ENCODE measurements around the gene HARBI1. TPM values are rescaled to one million over a fixed set of nuclear protein-coding genes. Genes with fewer than 3 reads are reported as not detected.

Gene HARBI1
- 1 to 10 TPM; 3.8 to 5.2 (median 4.7) TPM for total RNA-seq (2021; fragmentation: NEBNext Ultra II Directional; extraction: Animal tissue kit (Norgen Biotek cat#: 25700))
- long read RNA-seq, partial matches to known transcripts: 0 of 5 reads
- long read RNA-seq, other reads (novel, unspliced or antisense): 1 of 5 reads

- H3K4me3 Mint-ChIP-seq: peak within 1 kb of the TSS; percentile 99
- peak; percentile 75 for DNase-seq
- peaks cover 4% of the 10 kb centered on the region; the same call in 1 of the 2 replicates for H3K27me3 Mint-ChIP-seq (ENCODE audit: insufficient read depth)
- no peaks in the 10 kb centered on the region for H3K9me3 Mint-ChIP-seq
- peak; percentile 85 for TF ChIP-seq CTCF (IDR thresholded peaks at IDR 0.05)
- H3K36me3 Mint-ChIP-seq (ENCODE audit: low read depth): 0 out of 2 replicates have a peak, but pooled peaks cover 5% of the 10 kb centered on the region
- peak within 1 kb of the TSS; percentile 100 for H3K27ac Mint-ChIP-seq
- H3K4me1 Mint-ChIP-seq (ENCODE audit: low read depth): peaks cover 29% of the 10 kb centered on the region
Observed at GRCh38 chr11:46617134-46617971, at the start of gene HARBI1, which contains the start of gene ATG13. Gene HARBI1, minus strand, starts transcription at chr11:46617227. Its CDS starts 990 bp downstream, at chr11:46616237. Gene ATG13, plus strand, starts transcription at chr11:46617553. Its CDS starts 26,739 bp downstream, at chr11:46644292.

- Mint-ChIP-seq H3K36me3 (ENCODE audit: low read depth) (peaks cover 33% of the 10 kb centered on the region), H3K9me3 (no peaks in the 10 kb centered on the region), H3K27me3 (ENCODE audit: insufficient read depth) (no peaks in the 10 kb centered on the region), H3K27ac (no peak overlapping the region), H3K4me3 (no peak overlapping the region), H3K4me1 (ENCODE audit: low read depth) (peaks cover 26% of the 10 kb centered on the region)
- no peak for TF ChIP-seq CTCF (IDR thresholded peaks at IDR 0.05)
- DNase-seq: no peak
Observed at GRCh38 chr11:46666516-46666915, 49.5 kb upstream of the HARBI1 start.

- no peak overlapping the region for H3K27ac Mint-ChIP-seq
- H3K9me3 Mint-ChIP-seq: no peaks in the 10 kb centered on the region
- H3K36me3 Mint-ChIP-seq (ENCODE audit: low read depth): peaks cover 27% of the 10 kb centered on the region
- no peak overlapping the region for H3K4me3 Mint-ChIP-seq
- no peaks in the 10 kb centered on the region for H3K27me3 Mint-ChIP-seq (ENCODE audit: insufficient read depth)
- TF ChIP-seq CTCF (IDR thresholded peaks at IDR 0.05): no peak
- DNase-seq: no peak
- peaks cover 19% of the 10 kb centered on the region for H3K4me1 Mint-ChIP-seq (ENCODE audit: low read depth)
Observed at GRCh38 chr11:46665356-46665755, 48.3 kb upstream of the HARBI1 start.

GRCh38 chr11:46664612-46665011, 47.6 kb upstream of the HARBI1 start:
- peaks cover 21% of the 10 kb centered on the region for H3K4me1 Mint-ChIP-seq (ENCODE audit: low read depth)
- peaks cover 30% of the 10 kb centered on the region for H3K36me3 Mint-ChIP-seq (ENCODE audit: low read depth)
- no peak for DNase-seq
- H3K27ac Mint-ChIP-seq: no peak overlapping the region
- H3K9me3 Mint-ChIP-seq: no peaks in the 10 kb centered on the region
- no peak for TF ChIP-seq CTCF (IDR thresholded peaks at IDR 0.05)
- no peak overlapping the region for H3K4me3 Mint-ChIP-seq
- H3K27me3 Mint-ChIP-seq (ENCODE audit: insufficient read depth): no peaks in the 10 kb centered on the region

GRCh38 chr11:46663277-46663940, 46.4 kb upstream of the HARBI1 start:
- Mint-ChIP-seq H3K27ac (peak overlapping the region; percentile 49; the same call in 1 of the 2 replicates), H3K9me3 (no peaks in the 10 kb centered on the region), H3K36me3 (ENCODE audit: low read depth) (peaks cover 30% of the 10 kb centered on the region), H3K27me3 (ENCODE audit: insufficient read depth) (no peaks in the 10 kb centered on the region), H3K4me3 (no peak overlapping the region), H3K4me1 (ENCODE audit: low read depth) (peaks cover 27% of the 10 kb centered on the region)
- DNase-seq: no peak
- TF ChIP-seq CTCF (IDR thresholded peaks at IDR 0.05): no peak
